Measurements from ENCODE around the gene UNC13B.

Gene UNC13B

GRCh38 chr9:35311891-35312639, 150.3 kb downstream of the UNC13B start:
- H3K18ac ChIP-seq (ENCODE audit: low read length): no peak overlapping the region
- H3K36me3 ChIP-seq (ENCODE audit: control insufficient read depth, insufficient read depth, low read length): no peaks in the 10 kb centered on the region
- H2BK15ac ChIP-seq (replicated peaks; ENCODE audit: low read depth): no peak overlapping the region
- H3K79me1 ChIP-seq (ENCODE audit: low read length): no peaks in the 10 kb centered on the region
- H3K4me3 ChIP-seq (ENCODE audit: low read length): no peak overlapping the region
- H3K79me2 ChIP-seq (ENCODE audit: control insufficient read depth, insufficient read depth, low read length): no peaks in the 10 kb centered on the region
- WGBS (ENCODE audit: extremely low coverage, insufficient coverage, low lambda C conversion rate): no CpG with 5 or more reads among the region's 5 CpGs
- no peak overlapping the region for H2BK5ac ChIP-seq (ENCODE audit: low read length)
- no peak overlapping the region for H3K4ac ChIP-seq (ENCODE audit: low read depth, low read length)
- H3K23ac ChIP-seq (ENCODE audit: low read length): no peak overlapping the region
- H4K8ac ChIP-seq (ENCODE audit: low read depth, low read length): no peak overlapping the region
- H2AK5ac ChIP-seq (ENCODE audit: low read length): no peak overlapping the region
- H3K56ac ChIP-seq (ENCODE audit: low read length): no peak overlapping the region
- H3K27ac ChIP-seq (ENCODE audit: low read depth, low read length): no peak overlapping the region
- H3K4me1 ChIP-seq (ENCODE audit: control insufficient read depth, low read depth, low read length): no peaks in the 10 kb centered on the region
- no peak for DNase-seq
- H2BK120ac ChIP-seq (ENCODE audit: low read depth, low read length): no peak overlapping the region
- no peak overlapping the region for H3K9ac ChIP-seq (ENCODE audit: low read length)
- no peak overlapping the region for H3K4me2 ChIP-seq (ENCODE audit: low read length)
- H3K27me3 ChIP-seq (ENCODE audit: insufficient read depth, low read length, poor library complexity): no peaks in the 10 kb centered on the region
- no peak overlapping the region for H4K5ac ChIP-seq (ENCODE audit: low read length)

DNA sequence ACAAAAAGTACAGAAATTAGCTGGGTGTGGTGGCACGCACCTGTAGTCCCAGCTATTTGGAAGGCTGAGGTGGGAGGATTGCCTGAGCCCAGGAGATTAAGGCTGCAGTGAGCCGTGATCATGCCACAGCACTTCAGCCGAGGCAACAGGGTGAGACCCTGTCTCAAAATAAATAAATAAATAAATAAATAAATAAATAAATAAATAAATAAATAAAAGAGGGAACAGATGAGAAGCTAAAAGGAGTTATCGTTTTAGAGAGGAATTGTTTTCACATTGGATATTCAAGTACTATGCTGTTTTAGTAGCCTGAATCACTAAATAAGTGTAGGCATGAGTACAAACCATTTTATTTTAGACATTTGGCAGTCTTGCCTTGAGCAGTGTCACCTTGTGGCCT, 151.7 kb downstream of the UNC13B start:
- no peak for DNase-seq
- WGBS (ENCODE audit: extremely low coverage, insufficient coverage, low lambda C conversion rate): 100% methylated on average over 1 of the region's 4 CpGs
- Histone ChIP-seq H3K36me3 (ENCODE audit: control insufficient read depth, insufficient read depth, low read length) (no peaks in the 10 kb centered on the region), H2BK120ac (ENCODE audit: low read depth, low read length) (no peak overlapping the region), H4K8ac (ENCODE audit: low read depth, low read length) (no peak overlapping the region), H3K4ac (ENCODE audit: low read depth, low read length) (no peak overlapping the region), H3K4me3 (ENCODE audit: low read length) (no peak overlapping the region), H4K5ac (ENCODE audit: low read length) (no peak overlapping the region), H3K27me3 (ENCODE audit: insufficient read depth, low read length, poor library complexity) (no peaks in the 10 kb centered on the region), H3K56ac (ENCODE audit: low read length) (no peak overlapping the region), H3K4me1 (ENCODE audit: control insufficient read depth, low read depth, low read length) (no peaks in the 10 kb centered on the region), H3K27ac (ENCODE audit: low read depth, low read length) (no peak overlapping the region), H3K79me2 (ENCODE audit: control insufficient read depth, insufficient read depth, low read length) (no peaks in the 10 kb centered on the region), H2BK15ac (replicated peaks; ENCODE audit: low read depth) (no peak overlapping the region), H3K4me2 (ENCODE audit: low read length) (no peak overlapping the region), H2AK5ac (ENCODE audit: low read length) (no peak overlapping the region), H3K9ac (ENCODE audit: low read length) (no peak overlapping the region), H3K79me1 (ENCODE audit: low read length) (no peaks in the 10 kb centered on the region), H2BK5ac (ENCODE audit: low read length) (no peak overlapping the region), H3K18ac (ENCODE audit: low read length) (no peak overlapping the region), H3K23ac (ENCODE audit: low read length) (no peak overlapping the region)

DNA sequence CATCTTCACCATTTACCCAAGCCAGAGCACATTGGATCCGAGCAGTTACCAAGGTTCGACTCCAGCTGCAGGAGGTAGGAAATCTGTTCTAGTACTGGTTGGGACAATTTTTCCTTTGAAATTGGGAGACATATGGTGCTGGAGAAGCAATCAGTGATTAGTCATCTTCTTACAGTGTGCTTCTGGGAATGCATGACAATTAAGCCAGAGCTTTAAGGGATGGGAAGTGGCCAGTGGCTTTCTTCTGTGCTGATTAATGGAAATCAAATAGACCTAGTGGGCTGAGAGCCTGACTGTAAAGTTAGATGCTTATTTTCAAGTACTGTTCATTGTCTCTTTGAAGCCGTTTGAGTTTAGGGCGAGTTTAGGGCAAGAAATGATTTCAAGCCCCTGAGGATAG, 152.1 kb downstream of the UNC13B start:
- no peak overlapping the region for H3K4me3 ChIP-seq (ENCODE audit: low read length)
- no peak overlapping the region for H2BK120ac ChIP-seq (ENCODE audit: low read depth, low read length)
- no peak overlapping the region for H3K23ac ChIP-seq (ENCODE audit: low read length)
- H3K18ac ChIP-seq (ENCODE audit: low read length): no peak overlapping the region
- H2BK15ac ChIP-seq (replicated peaks; ENCODE audit: low read depth): no peak overlapping the region
- H3K4me1 ChIP-seq (ENCODE audit: control insufficient read depth, low read depth, low read length): no peaks in the 10 kb centered on the region
- H3K56ac ChIP-seq (ENCODE audit: low read length): no peak overlapping the region
- no peak overlapping the region for H3K4ac ChIP-seq (ENCODE audit: low read depth, low read length)
- no CpG with 5 or more reads among the region's 4 CpGs for WGBS (ENCODE audit: extremely low coverage, insufficient coverage, low lambda C conversion rate)
- H4K5ac ChIP-seq (ENCODE audit: low read length): no peak overlapping the region
- no peaks in the 10 kb centered on the region for H3K79me2 ChIP-seq (ENCODE audit: control insufficient read depth, insufficient read depth, low read length)
- H2AK5ac ChIP-seq (ENCODE audit: low read length): no peak overlapping the region
- H3K4me2 ChIP-seq (ENCODE audit: low read length): no peak overlapping the region
- DNase-seq: no peak
- no peak overlapping the region for H3K27ac ChIP-seq (ENCODE audit: low read depth, low read length)
- H3K9ac ChIP-seq (ENCODE audit: low read length): no peak overlapping the region
- H3K36me3 ChIP-seq (ENCODE audit: control insufficient read depth, insufficient read depth, low read length): no peaks in the 10 kb centered on the region
- H2BK5ac ChIP-seq (ENCODE audit: low read length): no peak overlapping the region
- no peaks in the 10 kb centered on the region for H3K27me3 ChIP-seq (ENCODE audit: insufficient read depth, low read length, poor library complexity)
- H3K79me1 ChIP-seq (ENCODE audit: low read length): no peaks in the 10 kb centered on the region
- H4K8ac ChIP-seq (ENCODE audit: low read depth, low read length): no peak overlapping the region

DNA sequence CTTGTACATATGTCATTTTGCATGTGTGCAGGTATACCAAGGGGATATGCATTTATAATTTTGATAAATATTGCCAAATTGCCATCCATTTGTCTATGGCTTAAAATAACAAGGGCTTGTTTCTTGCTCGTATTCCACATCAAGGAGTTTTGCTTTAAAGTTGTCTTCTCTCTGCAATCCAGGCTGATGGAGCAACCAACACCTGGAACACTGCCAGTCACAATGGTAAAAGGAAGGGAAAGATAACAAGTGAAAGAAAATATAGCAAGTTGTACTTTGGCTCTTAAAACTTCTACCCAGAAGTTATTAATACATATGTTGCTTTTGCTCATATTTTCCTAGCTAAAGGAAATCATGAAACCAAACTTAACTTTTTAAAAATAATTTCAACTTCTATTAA, 156.9 kb downstream of the UNC13B start:
- DNase-seq: no peak
- Histone ChIP-seq H2BK120ac (ENCODE audit: low read depth, low read length) (no peak overlapping the region), H4K5ac (ENCODE audit: low read length) (no peak overlapping the region), H3K9ac (ENCODE audit: low read length) (no peak overlapping the region), H3K18ac (ENCODE audit: low read length) (no peak overlapping the region), H3K79me2 (ENCODE audit: control insufficient read depth, insufficient read depth, low read length) (no peaks in the 10 kb centered on the region), H3K79me1 (ENCODE audit: low read length) (no peaks in the 10 kb centered on the region), H3K4ac (ENCODE audit: low read depth, low read length) (no peak overlapping the region), H3K56ac (ENCODE audit: low read length) (no peak overlapping the region), H4K8ac (ENCODE audit: low read depth, low read length) (no peak overlapping the region), H3K27me3 (ENCODE audit: insufficient read depth, low read length, poor library complexity) (no peaks in the 10 kb centered on the region), H2BK5ac (ENCODE audit: low read length) (no peak overlapping the region), H3K4me1 (ENCODE audit: control insufficient read depth, low read depth, low read length) (no peaks in the 10 kb centered on the region), H3K4me2 (ENCODE audit: low read length) (no peak overlapping the region), H3K36me3 (ENCODE audit: control insufficient read depth, insufficient read depth, low read length) (no peaks in the 10 kb centered on the region), H2BK15ac (replicated peaks; ENCODE audit: low read depth) (no peak overlapping the region), H2AK5ac (ENCODE audit: low read length) (no peak overlapping the region), H3K23ac (ENCODE audit: low read length) (no peak overlapping the region), H3K4me3 (ENCODE audit: low read length) (no peak overlapping the region), H3K27ac (ENCODE audit: low read depth, low read length) (no peak overlapping the region)
- no CpG with 5 or more reads among the region's 1 CpG for WGBS (ENCODE audit: extremely low coverage, insufficient coverage, low lambda C conversion rate)

- Histone ChIP-seq H3K79me2 (ENCODE audit: control insufficient read depth, insufficient read depth, low read length) (no peaks in the 10 kb centered on the region), H4K8ac (ENCODE audit: low read depth, low read length) (no peak overlapping the region)
These were observed 160.5 kb downstream of the UNC13B start for GRCh38 chr9:35322075-35322885.

More at GRCh38 chr9:35322075-35322885, 160.5 kb downstream of the UNC13B start:
- Histone ChIP-seq H3K4ac (ENCODE audit: low read depth, low read length) (no peak overlapping the region), H4K5ac (ENCODE audit: low read length) (no peak overlapping the region), H3K23ac (ENCODE audit: low read length) (no peak overlapping the region), H3K4me1 (ENCODE audit: control insufficient read depth, low read depth, low read length) (no peaks in the 10 kb centered on the region), H3K27ac (ENCODE audit: low read depth, low read length) (no peak overlapping the region), H3K79me1 (ENCODE audit: low read length) (no peaks in the 10 kb centered on the region), H3K18ac (ENCODE audit: low read length) (no peak overlapping the region), H3K36me3 (ENCODE audit: control insufficient read depth, insufficient read depth, low read length) (no peaks in the 10 kb centered on the region), H3K4me2 (ENCODE audit: low read length) (no peak overlapping the region), H2BK120ac (ENCODE audit: low read depth, low read length) (no peak overlapping the region), H3K56ac (ENCODE audit: low read length) (no peak overlapping the region), H2AK5ac (ENCODE audit: low read length) (no peak overlapping the region), H3K9ac (ENCODE audit: low read length) (no peak overlapping the region), H2BK5ac (ENCODE audit: low read length) (no peak overlapping the region), H3K27me3 (ENCODE audit: insufficient read depth, low read length, poor library complexity) (no peaks in the 10 kb centered on the region), H3K4me3 (ENCODE audit: low read length) (no peak overlapping the region), H2BK15ac (replicated peaks; ENCODE audit: low read depth) (no peak overlapping the region)
- DNase-seq: no peak
- WGBS (ENCODE audit: extremely low coverage, insufficient coverage, low lambda C conversion rate): 100% methylated on average over 1 of the region's 8 CpGs

Data from mesendoderm (in vitro differentiated cells).